ENCODE data around the gene RETREG2. TPM values are rescaled to one million over a fixed set of nuclear protein-coding genes. Genes with fewer than 3 reads are reported as not detected.

RETREG2 gene
- total RNA-seq, 1 donor from 2014 or later: 41.6 TPM

DNA sequence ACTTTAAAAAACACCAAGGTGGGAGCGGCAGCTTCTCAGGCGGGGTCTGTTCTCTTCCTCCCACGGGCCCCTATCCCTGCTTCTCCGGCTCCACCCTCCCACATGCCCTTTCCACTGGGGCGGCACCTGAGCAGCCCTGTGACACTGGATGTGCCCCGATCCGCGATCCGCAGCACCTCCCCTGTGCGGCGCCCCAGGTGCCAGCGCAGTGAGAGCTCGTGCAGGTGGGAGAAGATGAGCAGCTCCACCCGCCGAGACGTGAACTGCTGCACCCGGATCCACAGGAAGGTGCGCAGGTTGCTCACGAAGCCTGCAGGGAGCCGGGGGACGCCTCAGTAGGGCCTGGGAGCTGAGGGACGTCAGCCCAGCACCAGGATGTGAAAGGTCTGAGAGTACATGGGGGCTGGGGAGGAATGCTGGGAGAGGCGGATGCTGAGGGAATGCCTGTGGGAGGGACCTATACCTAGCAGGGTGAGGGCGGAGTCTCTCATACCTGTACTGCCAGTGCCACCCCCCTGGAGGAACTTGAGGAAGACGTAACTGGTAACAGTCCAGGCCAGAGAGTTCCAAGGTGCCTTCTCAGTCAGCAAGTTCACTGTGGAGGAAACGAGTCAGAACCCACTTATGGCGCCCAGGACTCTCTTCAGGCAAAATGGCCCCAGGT is 37.9 kb downstream of the RETREG2 start:
- ATAC-seq: no peak

- ATAC-seq: no peak
These were observed 38.5 kb downstream of the RETREG2 start for GRCh38 chr2:219216535-219216915.

GRCh38 chr2:219218217-219218731 is 40.2 kb downstream of the RETREG2 start:
- peak; percentile 61 for ATAC-seq

- ATAC-seq: peak; percentile 83
These were observed 40.9 kb downstream of the RETREG2 start, which contains the start of gene ABCB6 for GRCh38 chr2:219218732-219219701. ABCB6 (minus strand) TSS chr2:219218958; CDS start chr2:219218673, 285 bp downstream.

DNA sequence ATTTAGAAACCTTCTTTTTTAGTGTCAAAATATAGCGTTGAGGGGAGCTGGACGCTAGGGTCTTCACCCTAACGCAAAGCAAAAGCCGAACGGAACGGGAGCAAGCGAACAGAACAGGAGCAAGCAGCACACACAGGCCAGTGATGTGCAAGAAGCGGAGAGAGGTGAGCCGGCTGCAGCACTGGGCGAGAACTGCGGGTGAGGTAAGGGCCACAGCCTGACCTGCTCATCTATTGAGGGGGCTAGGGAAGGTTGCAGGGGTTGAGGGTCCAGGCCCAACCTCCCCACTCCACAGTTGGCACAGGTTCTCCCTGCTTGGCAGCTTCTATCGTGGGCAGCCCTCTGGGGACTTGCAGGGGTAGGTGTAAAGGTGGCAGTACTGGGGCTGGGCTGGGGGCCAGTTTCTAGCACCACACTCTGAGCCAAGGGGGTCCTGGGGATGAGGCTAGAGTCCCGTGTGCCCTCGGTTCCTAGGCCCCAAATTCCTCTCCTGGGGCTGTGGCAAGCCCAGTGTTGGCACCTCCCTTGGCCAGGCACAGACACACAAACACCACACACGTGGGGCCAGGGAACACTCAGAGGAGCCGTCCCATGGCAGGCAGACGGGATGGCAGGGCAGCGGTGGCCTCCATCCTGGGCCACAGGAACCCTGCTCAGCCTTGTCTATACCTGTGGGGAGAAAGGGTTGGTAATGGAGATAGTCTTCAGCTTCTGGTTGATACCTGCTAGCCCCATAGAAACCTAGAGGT is 41.9 kb downstream of the RETREG2 start:
- ATAC-seq: no peak

GRCh38 chr2:219220652-219221402 is 42.8 kb downstream of the RETREG2 start:
- no peak for ATAC-seq

DNA sequence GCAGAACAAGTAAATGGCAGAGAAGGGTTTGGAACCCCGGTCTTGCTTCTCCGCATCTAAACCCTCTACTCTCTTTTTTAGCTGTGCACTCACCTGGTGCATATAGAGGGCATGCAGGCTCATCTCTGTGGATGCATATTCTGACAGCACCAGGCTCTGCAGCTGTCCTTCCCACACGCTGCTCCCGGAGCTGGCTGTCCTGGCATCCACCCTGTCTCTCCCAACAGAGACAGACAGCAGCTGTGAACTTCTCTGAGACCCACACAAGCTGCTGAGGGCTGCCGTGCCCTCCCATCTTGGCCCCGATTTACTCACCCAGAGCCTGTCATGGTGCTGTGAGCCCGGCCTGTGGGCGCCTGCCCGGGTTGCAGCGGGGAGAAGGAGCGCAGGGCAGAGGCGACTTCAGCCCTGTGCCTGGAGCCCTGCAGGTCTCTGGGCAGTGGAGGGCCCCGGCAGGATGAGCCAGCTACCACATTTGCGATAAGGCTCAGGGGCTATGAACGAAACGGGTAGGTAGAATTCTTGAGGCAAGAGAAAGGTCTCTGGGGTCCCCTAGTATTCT is 44.0 kb downstream of the RETREG2 start:
- ATAC-seq: no peak

DNA sequence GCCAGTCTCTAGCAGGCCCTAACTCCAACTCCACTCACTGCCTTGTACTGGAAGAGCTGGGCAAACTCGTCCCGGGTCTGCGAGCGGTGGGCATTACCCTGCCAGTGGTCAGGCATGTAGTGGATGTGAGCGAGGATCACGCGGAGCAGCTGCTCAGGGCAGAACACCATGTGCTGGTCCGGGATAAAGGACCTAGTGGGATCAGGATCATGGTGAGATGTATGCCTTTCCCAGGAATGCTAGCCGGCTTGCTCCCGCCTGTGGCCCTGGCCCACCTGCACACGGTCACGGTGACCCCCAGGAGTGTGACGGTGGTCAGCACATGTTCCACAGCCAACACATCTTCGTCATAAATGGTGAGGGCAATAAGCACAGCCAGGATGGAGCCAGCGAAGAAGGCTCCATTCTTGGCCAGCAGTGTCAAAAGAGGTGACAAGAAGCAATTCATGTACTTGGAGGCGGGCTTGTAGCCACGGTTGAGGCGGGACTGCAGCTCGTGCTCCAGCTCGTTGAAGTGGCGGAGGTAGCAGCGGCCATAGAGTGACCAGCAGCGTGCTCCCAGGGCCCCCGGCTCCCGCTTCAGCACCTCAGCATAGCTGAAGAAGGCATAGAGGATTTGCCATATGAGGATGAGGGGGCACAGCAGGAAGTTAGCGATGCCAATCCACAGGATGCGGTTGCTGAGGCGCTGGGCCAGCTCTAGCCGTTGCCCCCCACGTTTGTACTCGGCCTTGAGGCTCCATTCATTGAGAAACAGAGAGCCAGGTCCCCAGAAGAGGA is 45.9 kb downstream of the RETREG2 start:
- ATAC-seq: no peak

DNA sequence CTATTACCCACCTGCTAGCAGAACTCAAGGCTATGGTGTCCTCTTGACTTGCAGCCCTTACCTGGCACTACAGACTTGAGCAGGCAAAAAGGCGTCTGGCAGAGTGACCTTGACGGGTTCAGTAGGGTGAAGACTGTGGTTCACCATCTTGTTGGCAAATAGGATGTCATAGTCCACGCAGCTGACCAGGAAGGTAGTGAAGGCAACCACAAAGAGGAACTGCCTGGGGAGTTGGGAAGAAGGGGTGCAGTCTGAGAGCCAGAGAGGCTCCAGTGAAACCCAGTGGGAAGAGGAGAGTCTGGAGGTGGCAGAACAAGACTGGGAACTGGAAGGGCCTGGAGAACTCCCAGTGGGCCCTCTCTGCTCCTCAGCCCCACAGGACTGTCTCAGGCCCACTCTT is 47.3 kb downstream of the RETREG2 start:
- no peak for ATAC-seq

DNA sequence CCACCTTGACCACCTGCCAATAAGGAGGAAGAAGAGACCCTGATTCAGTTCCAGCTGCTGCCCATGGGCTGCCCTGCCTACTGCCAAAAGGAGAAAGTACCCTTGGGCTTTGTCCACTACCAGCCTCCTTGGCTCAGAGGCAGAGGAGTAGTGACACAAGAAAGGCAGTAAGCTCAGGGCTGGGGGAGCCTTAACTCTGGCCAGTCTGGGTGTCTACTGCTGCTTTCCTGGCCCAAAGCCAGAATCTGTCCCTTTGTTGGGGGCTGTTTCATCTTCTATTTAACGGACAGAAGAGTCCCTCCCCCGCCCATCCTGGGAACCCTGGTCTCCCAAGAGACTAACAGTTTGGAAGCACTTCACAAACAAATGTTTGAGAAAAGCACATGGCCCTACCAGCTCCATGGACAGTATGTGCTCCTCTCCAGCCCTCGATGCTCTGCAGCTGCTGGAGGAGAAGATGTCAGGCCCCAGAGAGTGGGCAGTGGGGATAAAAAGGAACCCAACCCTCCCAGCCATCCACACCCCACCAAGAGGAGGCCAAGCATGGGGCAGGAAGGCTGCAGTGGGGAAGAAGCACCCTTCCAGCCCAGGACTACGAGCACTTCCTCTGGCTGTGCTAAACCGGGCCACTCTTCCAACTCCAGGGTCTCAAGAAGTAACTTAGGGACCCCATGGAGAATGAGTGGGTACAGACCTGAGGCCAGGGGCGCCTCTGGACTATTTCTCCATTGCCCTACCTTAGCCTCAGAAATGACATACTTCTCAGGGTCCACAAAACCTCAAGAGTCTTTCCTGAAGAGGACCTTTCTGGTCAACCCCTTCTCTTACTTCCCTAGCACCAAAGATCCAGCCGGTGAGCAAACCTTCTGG is 50.2 kb downstream of the RETREG2 start:
- no peak for ATAC-seq

DNA sequence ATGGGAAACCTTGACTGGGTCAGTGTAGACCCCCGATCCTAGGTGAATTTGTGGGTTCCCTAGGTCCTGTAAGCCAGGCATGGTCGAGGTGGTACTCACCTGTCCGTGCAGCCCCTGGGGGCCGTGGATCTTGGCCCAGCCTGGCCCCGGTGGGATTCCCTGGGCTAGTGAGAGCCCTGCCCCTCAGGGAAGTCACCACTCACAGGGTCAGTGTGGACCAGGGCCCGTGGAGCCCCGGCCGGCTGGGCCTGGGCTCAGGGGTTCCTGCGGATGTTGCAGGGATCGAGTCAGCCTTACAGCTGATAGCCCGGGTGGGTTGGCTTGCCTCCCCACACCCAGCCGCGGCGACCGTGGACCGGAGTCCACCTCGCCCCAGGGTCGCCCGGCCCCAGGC is 50.8 kb downstream of the RETREG2 start:
- peak; percentile 6 for ATAC-seq

DNA sequence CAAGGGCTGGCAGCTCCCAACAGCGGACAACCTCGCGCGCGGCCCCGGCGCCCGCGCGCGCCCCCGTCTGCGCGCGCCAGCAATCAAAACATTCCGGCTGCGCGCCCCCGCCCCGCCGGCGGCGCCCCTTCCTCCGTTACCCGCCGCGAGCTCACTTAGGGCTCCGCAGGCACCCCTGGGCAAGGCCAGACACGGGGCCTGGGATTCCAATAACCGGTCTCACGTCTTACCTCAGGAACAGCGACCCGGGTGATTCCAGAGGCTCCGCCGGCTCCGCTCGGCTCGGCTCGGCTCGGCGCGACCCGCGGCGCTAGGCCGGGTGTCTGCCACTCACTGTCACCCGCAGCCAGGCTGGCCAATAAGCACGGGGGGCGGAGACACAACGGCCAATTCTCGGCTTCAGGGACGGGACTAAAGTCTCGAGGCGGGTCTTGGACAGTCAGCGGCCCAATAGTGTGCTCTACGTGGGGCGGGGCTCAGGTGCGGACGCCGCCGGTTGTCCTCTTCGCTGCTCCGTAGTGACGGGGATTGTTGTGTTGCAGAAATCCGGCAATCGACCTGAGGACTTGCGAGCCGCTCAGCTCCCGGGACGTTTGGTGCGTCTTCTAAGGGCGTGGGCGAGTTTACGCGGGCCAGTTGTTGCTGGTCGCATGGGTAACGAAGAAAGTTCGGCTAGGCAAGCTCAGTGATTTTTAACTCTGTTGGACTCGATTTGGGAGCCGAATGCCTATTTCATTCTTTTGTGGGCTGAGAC is 51.4 kb downstream of the RETREG2 start, which contains the start of the genes ANKZF1 and ATG9A:
ANKZF1 (plus strand) TSS at position 502 of the 754 bp plus-strand sequence. CDS start 452 bp downstream, outside the sequence.
ATG9A (minus strand) TSS at position 332 of the 754 bp plus-strand sequence. CDS start 1,612 bp downstream, outside the sequence.
- peak; percentile 98 for ATAC-seq

DNA sequence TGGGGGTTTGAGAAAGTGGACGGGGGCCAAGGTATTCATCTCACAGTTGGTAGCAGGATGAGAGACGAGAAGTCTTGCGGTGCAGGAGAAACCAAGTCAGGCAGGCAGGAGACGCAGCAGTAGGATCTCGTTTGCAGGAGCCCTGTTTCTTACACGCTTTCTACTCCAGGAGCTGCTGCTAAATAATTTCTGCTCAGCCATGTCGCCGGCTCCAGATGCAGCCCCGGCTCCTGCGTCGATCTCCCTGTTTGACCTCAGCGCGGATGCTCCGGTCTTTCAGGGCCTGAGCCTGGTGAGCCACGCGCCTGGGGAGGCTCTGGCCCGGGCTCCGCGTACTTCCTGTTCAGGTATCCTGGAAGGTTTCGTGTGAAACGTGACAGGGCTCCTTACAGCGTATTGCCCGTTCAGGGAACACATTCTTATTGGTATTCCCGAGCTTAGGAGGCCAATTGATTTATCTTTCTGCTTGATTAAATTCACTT is 52.0 kb downstream of the RETREG2 start:
- peak; percentile 63 for ATAC-seq

GRCh38 chr2:219234331-219234730 is 56.3 kb downstream of the RETREG2 start:
- ATAC-seq: no peak

Data from esophagus mucosa (tissue), 1 donor.